Non-pigmented ciliary epithelial cell (primary cell): ENCODE results near the gene ISOC2.
"Not testable (repeated sequence)": the region's sequence is repeated elsewhere in the genome, so short reads cannot be mapped to it uniquely, and the experiment has no call there.

Experiments used
- DNase-seq: peaks from one replicate; pipeline ENCODE4 v3.0.0-alpha.2; 2010; ENCODE audit warnings: low read depth

Gene ISOC2

GRCh38 chr19:55440411-55441105, 20.9 kb downstream of the ISOC2 start:
- DNase-seq = no peak

DNA sequence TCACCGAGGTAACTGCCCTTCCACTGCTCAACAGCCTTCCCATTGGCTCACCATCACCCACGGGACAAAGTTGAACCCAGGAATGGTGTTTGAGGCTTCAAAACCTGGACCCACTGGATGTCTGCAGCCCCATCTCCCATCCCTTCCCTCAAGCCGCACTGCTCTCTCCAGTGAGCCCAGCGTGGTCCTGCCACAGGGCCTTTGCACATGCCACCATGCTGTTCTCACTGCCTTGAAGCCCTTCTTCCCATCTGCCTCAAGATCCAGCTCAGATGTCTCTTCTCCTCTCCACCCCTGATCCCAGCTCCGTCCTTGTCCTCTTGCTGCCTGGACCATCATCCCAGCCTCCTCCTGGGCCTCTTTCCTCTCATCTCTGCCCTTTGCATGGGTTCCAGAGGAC, 22.4 kb downstream of the ISOC2 start:
- no peak for DNase-seq

DNA sequence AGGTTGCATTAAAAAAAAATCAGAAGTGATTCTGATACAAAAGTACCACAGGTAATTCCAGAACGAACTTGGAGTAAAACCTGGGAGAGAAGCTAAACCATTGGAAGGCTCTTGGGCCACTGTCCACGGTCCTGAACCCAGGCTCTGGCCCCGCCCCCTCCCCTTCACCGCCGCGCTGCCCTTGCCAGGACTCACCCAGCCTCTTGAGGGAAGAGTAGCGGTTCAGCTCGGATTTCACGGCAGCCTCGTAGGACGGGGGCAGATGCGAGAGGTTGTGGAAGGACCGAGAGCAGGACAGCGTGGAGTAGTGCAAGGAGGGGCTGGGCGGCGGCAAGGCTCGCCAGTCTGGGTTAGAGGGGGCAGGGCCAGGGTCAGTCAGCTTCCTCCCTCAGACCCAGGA, 24.0 kb downstream of the ISOC2 start:
- no peak for DNase-seq

DNA sequence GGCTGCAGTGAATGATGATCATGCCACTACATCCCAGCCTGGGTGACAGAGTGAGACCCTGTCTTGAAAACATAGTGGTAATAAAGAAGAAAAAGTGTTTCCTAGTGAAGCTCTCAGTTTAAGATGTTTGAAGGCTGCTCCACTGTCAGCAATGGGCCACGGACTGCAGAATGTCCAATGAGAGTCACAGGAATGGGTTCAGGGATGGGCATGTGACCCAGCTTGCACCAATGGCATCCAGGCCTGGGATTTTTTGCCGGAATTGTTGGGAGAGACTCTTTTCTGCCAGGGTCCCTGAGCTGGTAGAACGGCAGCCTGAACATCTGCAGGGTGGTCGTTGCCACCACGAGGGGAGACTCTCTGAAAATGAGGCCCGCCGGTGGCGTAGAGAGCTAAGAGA, 24.6 kb downstream of the ISOC2 start:
- DNase-seq = no peak

DNA sequence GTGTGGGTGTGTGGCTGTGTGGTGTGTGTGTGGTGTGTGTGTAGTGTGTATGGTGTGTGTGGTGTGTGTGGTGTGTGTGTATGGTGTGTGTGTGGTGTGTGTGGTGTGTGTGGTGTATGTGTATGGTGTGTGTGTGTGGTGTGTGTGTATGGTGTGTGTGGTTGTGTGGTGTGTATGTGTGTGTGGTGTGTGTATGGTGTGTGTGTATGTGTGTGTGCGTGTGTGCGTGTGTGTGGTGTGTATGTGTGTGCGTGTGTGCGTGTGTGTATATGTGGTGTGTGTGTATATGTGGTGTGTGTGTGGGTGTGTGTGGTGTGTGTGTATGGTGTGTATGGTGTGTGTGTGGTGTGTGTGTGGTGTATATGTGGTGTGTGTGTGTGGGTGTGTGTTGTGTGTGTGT, 26.4 kb downstream of the ISOC2 start:
- DNase-seq = no peak

GRCh38 chr19:55434356-55434919, 27.0 kb downstream of the ISOC2 start:
- no peak for DNase-seq

- no peak for DNase-seq
Measured at GRCh38 chr19:55433292-55433691, 28.1 kb downstream of the ISOC2 start.

DNA sequence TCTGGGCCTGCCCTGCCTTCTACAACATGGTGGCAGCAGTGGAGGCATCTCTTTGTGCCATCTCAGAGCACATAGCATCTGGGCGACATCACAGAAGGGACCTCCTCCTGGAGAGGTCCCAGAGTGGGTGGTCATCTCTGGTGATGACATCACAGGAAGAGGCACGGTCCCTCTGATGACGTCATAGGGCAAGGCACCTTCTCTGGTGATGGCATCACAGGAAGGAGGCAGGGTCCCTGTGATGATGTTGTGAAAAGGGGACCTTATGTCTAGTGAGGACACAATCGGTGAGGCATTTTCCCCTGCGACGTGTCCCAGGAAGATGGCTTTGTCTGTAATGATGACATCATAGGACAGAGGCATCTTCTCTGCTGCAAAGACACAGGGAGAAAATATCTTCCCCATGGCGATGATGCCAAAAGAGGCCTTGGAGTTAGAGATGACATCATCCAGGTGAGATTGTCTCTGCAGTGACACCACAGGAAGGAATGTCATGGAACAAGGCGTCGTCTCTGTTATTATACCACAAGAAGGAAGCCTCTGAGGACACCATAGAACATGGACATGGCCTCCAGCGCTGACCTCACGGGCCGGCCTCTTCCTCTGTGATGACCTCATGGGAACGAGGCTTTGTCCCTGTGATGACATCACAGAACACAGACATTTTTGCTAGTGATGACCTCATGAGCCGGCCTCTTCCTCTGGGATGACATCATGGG, 29.0 kb downstream of the ISOC2 start:
- DNase-seq = no peak

DNA sequence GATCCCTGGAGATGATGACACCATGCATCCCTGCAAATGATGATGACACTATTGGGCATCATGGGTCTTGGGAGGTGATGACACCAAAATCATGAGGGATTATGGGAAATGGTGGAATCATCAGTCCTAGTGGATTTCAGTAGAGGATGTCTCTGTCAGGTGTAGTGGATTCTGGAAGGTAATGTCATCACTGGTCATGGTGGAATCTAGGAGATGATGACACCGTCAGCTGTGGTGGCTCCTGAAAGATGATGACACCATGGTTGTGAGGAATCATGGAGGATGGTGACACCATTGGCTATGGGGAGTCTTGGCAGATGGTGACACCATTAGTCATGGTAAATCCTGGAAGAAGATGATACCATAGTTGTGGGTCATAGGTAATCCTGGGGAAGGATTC, 30.3 kb downstream of the ISOC2 start:
- no peak for DNase-seq

DNA sequence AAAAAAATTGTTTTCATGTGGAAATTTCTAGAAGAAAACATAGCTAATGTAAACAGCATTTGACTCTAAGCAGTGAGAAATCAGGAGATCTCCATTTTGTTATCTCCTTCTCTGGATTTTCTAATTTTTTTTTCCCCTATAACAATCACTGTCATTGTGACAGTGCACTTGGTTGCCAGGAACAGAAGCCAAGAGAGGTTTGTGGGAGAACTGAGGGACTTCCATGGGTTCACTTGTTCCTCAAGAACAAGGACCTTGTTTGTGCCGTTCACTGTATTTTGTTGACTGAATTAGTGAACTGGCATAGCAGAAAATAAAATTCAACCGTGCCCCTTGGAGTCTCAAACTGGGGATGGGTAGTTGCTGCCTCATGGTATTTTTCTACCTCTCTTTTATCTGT, 35.4 kb downstream of the ISOC2 start:
- no peak for DNase-seq

DNA sequence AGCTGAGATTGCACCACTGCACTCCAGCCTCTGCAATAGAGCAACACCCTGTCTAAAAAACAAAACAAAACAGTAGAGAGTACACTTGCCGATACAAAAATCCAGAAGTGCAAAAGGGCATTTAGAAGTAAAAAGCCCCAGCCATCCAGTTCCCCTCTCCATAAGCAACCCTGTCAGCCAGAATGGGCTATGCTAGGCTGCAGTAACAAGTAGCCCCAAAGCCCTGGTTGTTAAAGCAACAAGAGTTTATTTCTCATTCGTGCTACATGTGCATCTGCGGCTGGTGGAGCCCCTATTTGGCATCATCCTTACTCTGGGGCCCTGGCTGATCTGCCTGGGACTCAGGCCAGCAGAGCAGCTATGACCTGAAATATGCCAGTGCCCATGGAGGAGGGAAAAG, 36.9 kb downstream of the ISOC2 start:
- no peak for DNase-seq

DNA sequence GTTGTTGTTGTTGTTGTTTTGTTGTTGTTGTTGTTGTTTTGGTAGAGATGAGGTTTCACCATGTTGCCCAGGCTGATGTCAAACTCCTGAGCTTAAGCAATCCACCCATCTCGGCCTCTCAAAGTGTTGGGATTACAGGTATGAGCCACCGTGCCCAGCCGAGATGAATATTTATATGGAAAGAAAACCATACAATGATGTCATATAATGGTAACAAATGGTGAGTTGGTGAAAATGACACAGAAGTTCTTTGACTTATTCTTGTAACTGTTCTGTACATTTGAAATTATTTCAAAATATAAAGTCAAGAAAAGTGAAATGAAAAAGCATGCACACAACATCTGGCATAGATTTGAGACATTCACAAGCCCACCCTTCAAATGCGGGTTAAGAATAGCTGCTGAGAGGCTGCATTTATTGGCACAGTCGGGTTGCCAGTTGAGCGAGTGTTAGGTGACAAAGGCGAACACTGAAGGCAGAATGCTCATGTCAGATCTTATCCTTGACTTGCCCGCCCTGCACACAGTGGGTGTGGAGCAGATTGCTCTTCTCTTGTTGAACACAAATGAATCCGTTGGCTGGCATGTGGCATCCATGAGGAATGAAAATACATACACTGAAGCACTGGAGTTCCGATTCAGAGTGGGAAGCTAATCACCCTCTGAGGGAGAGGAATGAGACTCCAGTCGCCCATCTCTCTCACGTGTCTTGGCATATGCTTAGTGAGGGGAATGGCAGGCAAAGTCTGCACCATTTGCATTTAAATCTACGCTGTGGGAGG, 38.0 kb downstream of the ISOC2 start:
- no peak for DNase-seq

DNA sequence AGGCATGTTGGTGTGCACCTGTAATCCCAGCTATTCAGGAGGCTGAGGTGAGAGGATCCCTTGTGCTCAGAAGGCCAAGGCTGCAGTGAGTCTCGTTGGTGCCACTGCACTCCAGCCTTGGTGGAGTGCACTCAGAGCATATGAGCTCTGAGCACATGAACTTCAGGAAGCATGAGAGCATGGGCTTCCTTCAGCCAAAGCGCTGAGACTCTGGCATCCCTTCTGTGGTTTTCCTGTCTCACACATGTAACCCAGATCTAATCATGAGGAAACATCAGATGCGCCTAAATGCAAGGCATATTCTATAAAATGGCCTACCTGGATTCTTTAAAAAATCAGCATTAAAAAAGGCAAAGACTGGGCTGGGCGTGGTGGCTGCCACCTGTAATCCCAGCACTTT, 40.2 kb downstream of the ISOC2 start:
- not testable (repeated sequence) for DNase-seq

- DNase-seq = no peak
Measured at GRCh38 chr19:55419624-55420236, 41.7 kb downstream of the ISOC2 start.

- no peak for DNase-seq
Measured at GRCh38 chr19:55419103-55419502, 42.3 kb downstream of the ISOC2 start.

GRCh38 chr19:55418185-55418584, 43.3 kb downstream of the ISOC2 start:
- DNase-seq = peak; percentile 58

DNA sequence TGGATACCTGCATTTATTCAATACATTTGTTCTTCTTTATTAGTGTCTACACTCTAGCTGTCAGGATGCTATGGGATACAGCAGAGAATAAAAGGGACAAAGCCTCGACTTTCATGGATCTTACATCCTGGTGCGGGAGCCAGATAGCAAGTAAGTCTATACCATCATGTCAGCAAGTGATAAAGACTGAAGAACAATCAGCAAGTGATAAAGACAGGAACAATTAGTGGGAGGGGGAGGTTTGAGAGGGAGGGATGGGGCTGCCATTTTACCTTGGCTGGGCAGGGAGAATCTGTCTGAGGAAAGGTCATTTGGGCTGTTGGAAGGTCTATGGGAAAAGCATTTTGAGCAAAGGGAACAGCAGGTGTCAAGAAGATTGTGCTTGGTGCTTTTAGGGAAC, 51.3 kb downstream of the ISOC2 start:
- DNase-seq = no peak

- not testable (repeated sequence) for DNase-seq
Measured at GRCh38 chr19:55409179-55409578, 52.3 kb downstream of the ISOC2 start.

- no peak for DNase-seq
Measured at GRCh38 chr19:55408533-55408872, 52.9 kb downstream of the ISOC2 start.

DNA sequence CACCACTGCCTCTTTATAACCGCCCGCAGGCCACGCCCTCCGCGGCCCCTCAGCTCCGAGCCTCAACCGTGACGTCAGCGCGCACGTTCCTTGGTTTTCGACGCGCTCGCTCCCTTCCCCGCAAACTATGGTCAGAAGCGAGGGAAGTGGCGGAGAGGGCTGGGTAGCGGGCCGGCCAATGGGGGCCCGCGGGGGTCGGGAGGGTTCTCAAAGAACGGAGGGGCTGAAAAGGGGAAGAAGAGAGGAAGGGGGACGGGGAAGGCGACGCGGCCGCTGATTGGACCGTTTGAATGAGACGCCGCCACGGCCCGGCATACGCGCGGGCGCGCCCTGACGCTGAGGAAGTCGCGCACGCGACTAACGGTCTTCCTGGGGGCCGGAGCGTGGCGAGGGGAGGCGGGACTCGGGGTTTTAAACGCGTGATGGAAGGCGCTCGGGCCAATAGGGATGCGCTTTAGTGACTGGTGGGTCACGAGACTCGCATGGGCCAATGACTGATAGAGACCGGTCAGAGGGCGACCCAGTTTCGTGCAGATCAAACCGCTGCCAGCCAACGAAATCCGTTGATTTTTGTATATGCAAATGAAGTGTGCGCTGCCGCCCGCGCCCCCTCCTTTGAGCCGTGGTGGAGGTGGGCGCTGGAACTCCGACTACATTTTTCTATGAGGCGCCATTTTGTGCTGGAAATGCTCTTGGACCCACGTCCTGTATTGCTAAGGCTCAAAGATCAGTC, 53.5 kb downstream of the ISOC2 start:
- DNase-seq = peak; percentile 98

- not testable (repeated sequence) for DNase-seq
Measured at GRCh38 chr19:55407550-55407799, 54.0 kb downstream of the ISOC2 start, which contains the start of gene UBE2S. UBE2S (minus strand) TSS chr19:55407788; CDS start chr19:55407589, 199 bp downstream.
